PC-9 (cell line): ENCODE results near the gene SAMD10. TPM values are rescaled to one million over a fixed set of nuclear protein-coding genes. Genes with fewer than 3 reads are reported as not detected.

ENCODE experiments used
- BruUV-seq: library from RNA; stranded (reverse); fragments of 400-500 nt; replicated peaks from 2 replicates; lab custom pipeline; 2021; lab: Mats Ljungman, UMichigan
- CTCF ChIA-PET: fragments of 300-600 bp; sonication (Branson Sonifier 250); formaldehyde crosslinking; loops from one replicate; lab custom pipeline; 2022; ENCODE audit warnings: antibody characterized with exemption; lab: Charles Lee
- POLR2A ChIA-PET: fragments of 300-600 bp; sonication (Branson Sonifier 250); formaldehyde crosslinking; loops from one replicate; lab custom pipeline; 2022; ENCODE audit warnings: antibody characterized with exemption; ENCODE audit not compliant: unreplicated experiment; lab: Charles Lee
- DNase-seq, 2 experiments: peaks; one replicate each; pipeline versions ENCODE4 v3.0.0 to v3.0.0-alpha.2; 2015 to 2022; ENCODE audit warnings: mixed read lengths in 1 of 2
- H2AFZ ChIP-seq: fragments of 200-600 bp; sonication (generic); 2 replicates; pipeline ENCODE4 v1.8.1; 2017; ENCODE audit warnings: antibody characterized with exemption
- H3F3A ChIP-seq: fragments of 200-600 bp; sonication (generic); 2 replicates; pipeline ENCODE4 v1.8.1; 2017; ENCODE audit warnings: antibody characterized with exemption, mild to moderate bottlenecking, low read depth; ENCODE audit not compliant: insufficient read depth
- H3K27ac ChIP-seq: fragments of 200-600 bp; sonication (generic); 2 replicates; pipeline ENCODE4 v1.6.1; 2016; ENCODE audit warnings: mixed run types
- H3K27me3 ChIP-seq: fragments of 200-600 bp; sonication (generic); 2 replicates; pipeline ENCODE4 v1.6.1; 2016; ENCODE audit warnings: low read depth, mixed run types; ENCODE audit not compliant: insufficient read depth
- H3K36me3 ChIP-seq: fragments of 200-600 bp; sonication (generic); 2 replicates; pipeline ENCODE4 v1.6.1; 2016; ENCODE audit warnings: low read depth, mixed run types
- H3K4me1 ChIP-seq: fragments of 200-600 bp; sonication (generic); replicated peaks from 2 replicates; pipeline ENCODE4 v1.6.1; 2016; ENCODE audit warnings: mixed run types; ENCODE audit not compliant: insufficient read depth
- H3K4me2 ChIP-seq: fragments of 200-600 bp; sonication (generic); 2 replicates; pipeline ENCODE4 v1.6.1; 2017; ENCODE audit warnings: mixed run types
- H3K4me3 ChIP-seq: fragments of 200-600 bp; sonication (generic); 2 replicates; pipeline ENCODE4 v1.6.1; 2016; ENCODE audit warnings: mixed run types
- H3K79me2 ChIP-seq: fragments of 200-600 bp; sonication (generic); 2 replicates; pipeline ENCODE4 v1.6.1; 2017; ENCODE audit warnings: low read depth, mixed run types
- H3K9me2 ChIP-seq: fragments of 200-600 bp; sonication (generic); 2 replicates; pipeline ENCODE4 v1.8.1; 2017; ENCODE audit warnings: mild to moderate bottlenecking; ENCODE audit not compliant: insufficient read depth
- H3K9me3 ChIP-seq: fragments of 200-600 bp; sonication (generic); 2 replicates; pipeline ENCODE4 v1.8.1; 2016; ENCODE audit warnings: low read depth; ENCODE audit not compliant: insufficient read depth
- H4K20me1 ChIP-seq: fragments of 200-600 bp; sonication (generic); 2 replicates; pipeline ENCODE4 v1.8.1; 2017; ENCODE audit not compliant: insufficient read depth
- EZH2 ChIP-seq: fragments of 200-600 bp; sonication (generic); IDR thresholded peaks from 2 replicates; pipeline ENCODE4 v1.8.0; 2017; ENCODE audit warnings: antibody characterized with exemption, low read depth
- intact Hi-C: fragments of 100-400 bp; cut with micrococcal nuclease; formaldehyde crosslinking; loops from one replicate; pipeline ENCODE4 v1.10.0; 2022; ENCODE audit not compliant: unreplicated experiment
- total RNA-seq: library from RNA; stranded (reverse); gene quantifications from 2 replicates; pipeline ENCODE4 v1.2.3, GENCODE V29; 2021
- TF ChIP-seq, protein P1 (sequence below): fragments of 200-600 bp; sonication (generic); conservative IDR thresholded peaks from 2 replicates; pipeline ENCODE4 v1.6.1; 2017; ENCODE audit warnings: mixed run types, antibody characterized with exemption, mild to moderate bottlenecking, moderate library complexity

The SAMD10 gene
- total RNA-seq, 1 experiment from 2014 or later = 18.7 TPM

DNA sequence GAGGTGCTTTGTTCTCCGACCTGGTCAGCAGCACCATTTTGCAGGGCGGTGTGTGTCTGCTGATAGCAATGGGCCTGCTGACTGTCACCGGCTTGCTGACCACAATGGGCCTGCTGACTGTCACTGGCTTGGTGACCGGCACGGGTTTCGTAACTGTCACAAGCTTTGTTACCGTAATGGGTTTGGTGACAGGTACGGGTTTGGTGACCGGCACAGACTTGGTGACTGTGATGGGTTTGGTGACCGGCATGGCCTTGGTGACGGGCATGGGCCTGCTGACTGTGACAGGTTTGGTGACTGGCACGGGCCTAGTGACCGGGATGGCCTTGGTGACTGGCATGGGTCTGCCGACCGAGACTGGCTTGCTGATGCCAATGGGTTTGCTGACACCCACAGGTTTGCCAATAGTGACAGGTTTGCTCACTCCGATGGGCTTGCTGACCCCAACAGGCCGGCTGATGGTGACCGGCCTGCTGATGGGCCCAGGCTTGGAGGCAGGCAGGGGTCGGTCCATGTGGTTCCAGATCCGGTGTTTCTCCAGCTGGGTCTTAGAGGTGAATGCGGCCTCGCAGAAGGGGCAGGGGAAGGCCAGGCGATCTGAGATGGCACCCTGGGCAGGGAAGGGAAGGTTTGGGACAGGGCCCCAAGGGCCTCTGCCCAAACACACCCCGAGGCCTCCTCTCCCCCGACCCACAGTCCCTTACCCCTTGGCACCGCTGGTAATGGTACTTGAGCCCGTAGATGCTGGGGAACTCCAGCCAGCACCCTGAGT is 13.1 kb downstream of the SAMD10 start:
- CTCF ChIA-PET = no interaction called here
- H3K36me3 ChIP-seq = peaks cover 11% of the 10 kb centered on the region; the same call in 1 of the 2 replicates
- H3F3A ChIP-seq = peaks cover 4% of the 10 kb centered on the region; the same call in 1 of the 2 replicates
- no peaks in the 10 kb centered on the region for H3K27me3 ChIP-seq
- H3K9me3 ChIP-seq = no peaks in the 10 kb centered on the region
- peaks cover 5% of the 10 kb centered on the region; the same call in 1 of the 2 replicates for H4K20me1 ChIP-seq
- TF ChIP-seq EZH2 = no peak
- TF ChIP-seq, protein P1, sequence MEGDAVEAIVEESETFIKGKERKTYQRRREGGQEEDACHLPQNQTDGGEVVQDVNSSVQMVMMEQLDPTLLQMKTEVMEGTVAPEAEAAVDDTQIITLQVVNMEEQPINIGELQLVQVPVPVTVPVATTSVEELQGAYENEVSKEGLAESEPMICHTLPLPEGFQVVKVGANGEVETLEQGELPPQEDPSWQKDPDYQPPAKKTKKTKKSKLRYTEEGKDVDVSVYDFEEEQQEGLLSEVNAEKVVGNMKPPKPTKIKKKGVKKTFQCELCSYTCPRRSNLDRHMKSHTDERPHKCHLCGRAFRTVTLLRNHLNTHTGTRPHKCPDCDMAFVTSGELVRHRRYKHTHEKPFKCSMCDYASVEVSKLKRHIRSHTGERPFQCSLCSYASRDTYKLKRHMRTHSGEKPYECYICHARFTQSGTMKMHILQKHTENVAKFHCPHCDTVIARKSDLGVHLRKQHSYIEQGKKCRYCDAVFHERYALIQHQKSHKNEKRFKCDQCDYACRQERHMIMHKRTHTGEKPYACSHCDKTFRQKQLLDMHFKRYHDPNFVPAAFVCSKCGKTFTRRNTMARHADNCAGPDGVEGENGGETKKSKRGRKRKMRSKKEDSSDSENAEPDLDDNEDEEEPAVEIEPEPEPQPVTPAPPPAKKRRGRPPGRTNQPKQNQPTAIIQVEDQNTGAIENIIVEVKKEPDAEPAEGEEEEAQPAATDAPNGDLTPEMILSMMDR = no peak
- no peak overlapping the region for H3K27ac ChIP-seq
- no peak overlapping the region for H3K4me2 ChIP-seq
- H3K79me2 ChIP-seq = peaks cover 20% of the 10 kb centered on the region
- H3K9me2 ChIP-seq = no peaks in the 10 kb centered on the region
- intact Hi-C loops = no loop called here
- BruUV-seq = no TSS peak
- H3K4me3 ChIP-seq = no peak overlapping the region
- peaks cover 11% of the 10 kb centered on the region; the same call in 1 of the 2 replicates for H3K4me1 ChIP-seq
- POLR2A ChIA-PET = interaction anchor here (0.8 kb wide), 1 partner anchor 61 kb away, joined by 3 read pairs; no protein-coding TSS in a partner anchor
- H2AFZ ChIP-seq = no peak overlapping the region
- no peak for DNase-seq

DNA sequence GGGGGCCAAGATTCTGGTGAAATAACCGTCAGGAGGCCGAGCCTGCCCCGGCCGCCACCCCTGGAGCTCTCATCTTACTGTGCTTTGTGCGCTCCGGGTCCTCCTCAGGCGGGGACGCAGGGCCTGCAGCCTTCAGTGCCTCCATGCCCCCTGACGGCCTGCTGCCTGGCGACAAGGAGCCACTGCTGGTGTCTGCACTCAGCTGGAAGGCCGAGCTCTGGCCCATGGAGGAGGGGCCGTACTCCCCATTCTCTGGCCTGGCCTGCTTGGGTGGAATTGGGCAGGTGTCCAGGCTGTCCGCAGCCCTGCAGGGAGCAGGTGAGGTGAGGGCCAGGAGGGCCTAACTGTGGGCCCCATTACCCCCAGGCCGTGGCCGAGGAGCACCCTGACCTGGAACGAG is 15.0 kb downstream of the SAMD10 start:
- Histone ChIP-seq H4K20me1 (peaks cover 5% of the 10 kb centered on the region; the same call in 1 of the 2 replicates), H3K4me1 (peaks cover 7% of the 10 kb centered on the region; the same call in 1 of the 2 replicates), H2AFZ (no peak overlapping the region), H3K27ac (no peak overlapping the region), H3K27me3 (no peaks in the 10 kb centered on the region), H3K79me2 (peaks cover 20% of the 10 kb centered on the region), H3K4me2 (no peak overlapping the region), H3F3A (no peaks in the 10 kb centered on the region; the same call in 1 of the 2 replicates), H3K9me3 (no peaks in the 10 kb centered on the region), H3K9me2 (no peaks in the 10 kb centered on the region), H3K4me3 (no peak overlapping the region), H3K36me3 (peaks cover 11% of the 10 kb centered on the region; the same call in 1 of the 2 replicates)
- ChIA-PET CTCF (interaction anchor here (0.6 kb wide), 1 partner anchor 9 kb away, joined by 3 read pairs; no protein-coding TSS in a partner anchor), POLR2A (no interaction called here)
- BruUV-seq = no TSS peak
- no peak for TF ChIP-seq EZH2
- no peak for DNase-seq
- intact Hi-C loops = no loop called here

DNA sequence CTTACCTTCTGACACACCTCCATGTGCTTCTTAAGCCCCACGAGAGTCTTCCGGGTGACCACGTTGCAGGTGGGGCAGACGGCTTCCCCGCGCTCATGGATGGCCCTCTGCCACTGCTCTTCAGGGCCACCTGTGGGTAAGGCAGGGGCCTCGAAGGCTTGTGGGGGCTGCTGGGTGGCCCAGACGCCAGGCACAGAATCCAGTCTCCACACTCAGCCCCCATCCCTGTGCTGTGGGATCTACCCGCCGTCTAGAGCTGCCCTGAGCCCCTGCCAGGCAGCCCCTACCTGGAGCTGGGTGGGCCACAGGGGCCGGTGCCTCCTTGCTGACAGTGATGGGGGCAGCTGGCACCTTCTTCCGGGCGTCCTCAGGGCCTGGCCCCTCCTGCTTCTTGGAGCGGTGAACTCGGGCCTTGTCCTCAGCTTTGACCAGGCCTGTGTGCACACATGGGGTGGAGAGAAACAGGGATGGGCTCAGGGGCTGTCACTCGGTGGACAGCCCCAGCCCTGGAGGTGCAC is 15.6 kb downstream of the SAMD10 start:
- Histone ChIP-seq H3K4me3 (no peak overlapping the region), H2AFZ (no peak overlapping the region), H3K9me3 (no peaks in the 10 kb centered on the region), H3F3A (peaks cover 4% of the 10 kb centered on the region; the same call in 1 of the 2 replicates), H3K27ac (no peak overlapping the region), H3K79me2 (peaks cover 15% of the 10 kb centered on the region), H3K4me1 (peaks cover 7% of the 10 kb centered on the region; the same call in 1 of the 2 replicates), H3K4me2 (no peak overlapping the region), H3K9me2 (no peaks in the 10 kb centered on the region), H3K27me3 (no peaks in the 10 kb centered on the region), H4K20me1 (peaks cover 4% of the 10 kb centered on the region; the same call in 1 of the 2 replicates), H3K36me3 (peaks cover 11% of the 10 kb centered on the region; the same call in 1 of the 2 replicates)
- no TSS peak for BruUV-seq
- CTCF ChIA-PET = interaction anchor here (0.6 kb wide), 1 partner anchor 10 kb away, joined by 3 read pairs; no protein-coding TSS in a partner anchor
- POLR2A ChIA-PET = no interaction called here
- intact Hi-C loops = no loop called here
- TF ChIP-seq EZH2 = no peak
- no peak for DNase-seq

DNA sequence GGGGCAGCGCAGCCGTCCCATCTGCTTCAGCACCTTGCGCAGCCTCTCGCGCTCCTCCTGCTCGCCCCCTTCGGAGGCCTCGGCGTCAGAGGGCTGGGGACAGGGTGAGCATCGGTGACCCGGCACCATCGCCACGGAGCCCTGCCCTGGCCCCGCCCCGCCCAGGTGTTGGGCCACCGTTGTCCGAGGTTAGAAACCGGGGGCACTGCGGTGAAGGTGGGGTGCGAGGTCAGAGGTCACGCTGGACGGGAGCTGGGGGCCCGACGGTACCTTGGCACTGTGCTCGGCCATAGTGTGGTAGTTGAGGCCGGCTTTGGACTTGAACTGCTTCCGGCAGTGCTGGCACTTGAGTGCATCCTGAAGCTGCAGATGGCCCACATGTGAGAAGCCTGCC is 16.1 kb downstream of the SAMD10 start:
- Histone ChIP-seq H4K20me1 (no peaks in the 10 kb centered on the region), H3K4me3 (no peak overlapping the region), H3K36me3 (peaks cover 11% of the 10 kb centered on the region; the same call in 1 of the 2 replicates), H3K9me2 (no peaks in the 10 kb centered on the region), H3K79me2 (peaks cover 10% of the 10 kb centered on the region), H3K27me3 (no peaks in the 10 kb centered on the region), H3K27ac (no peak overlapping the region), H2AFZ (no peak overlapping the region), H3K4me2 (no peak overlapping the region), H3K4me1 (peaks cover 4% of the 10 kb centered on the region; the same call in 1 of the 2 replicates), H3F3A (peaks cover 8% of the 10 kb centered on the region; the same call in 1 of the 2 replicates), H3K9me3 (no peaks in the 10 kb centered on the region)
- no peak for DNase-seq
- BruUV-seq = no TSS peak
- ChIA-PET POLR2A (no interaction called here), CTCF (no interaction called here)
- TF ChIP-seq EZH2 = no peak
- TF ChIP-seq, protein P1 = no peak
- intact Hi-C loops = no loop called here
